Measurements from ENCODE around the gene ATP2A1. TPM values are rescaled to one million over a fixed set of nuclear protein-coding genes. Genes with fewer than 3 reads are reported as not detected.

ATP2A1 gene
- total RNA-seq, 1 experiment from 2014 or later = 2.9 TPM

DNA sequence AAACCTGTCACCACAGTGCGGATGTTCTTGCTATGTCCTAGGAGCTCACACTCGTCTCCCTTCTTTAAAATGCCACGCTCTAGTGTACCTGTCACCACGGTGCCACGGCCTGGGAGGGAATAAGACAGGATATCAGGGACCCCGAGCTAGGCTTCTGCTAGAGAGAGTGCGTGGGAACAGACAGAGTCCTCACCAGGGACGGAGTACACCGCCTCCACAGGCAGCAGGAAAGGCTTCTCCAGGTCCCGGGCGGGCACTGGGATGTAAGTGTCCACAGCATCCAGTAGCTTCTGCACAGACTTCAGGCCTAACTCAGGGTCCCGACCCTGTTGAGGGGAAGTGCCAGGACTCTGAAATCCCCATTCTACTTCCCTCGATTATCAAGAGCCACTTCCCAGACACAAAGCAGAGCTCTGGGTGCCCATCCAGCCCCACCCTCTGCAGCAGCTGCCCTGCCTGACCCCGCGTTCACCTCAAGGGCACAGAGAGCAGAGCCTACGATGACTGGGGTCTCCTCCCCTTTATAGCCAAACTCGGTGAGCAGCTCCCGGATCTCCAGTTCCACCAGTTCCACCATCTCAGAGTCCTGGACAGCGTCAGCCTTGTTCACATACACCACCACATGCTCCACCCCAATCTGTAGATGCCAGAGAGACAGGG, 33.9 kb upstream of the ATP2A1 start:
- DNase-seq (ENCODE audit: low read depth, low spot score) (no peak), ATAC-seq (no peak)
- TSS peak; percentile 91 for BruUV-seq (replicated peaks)
- TF ChIP-seq POLR2AphosphoS5 (IDR thresholded peaks at IDR 0.05; ENCODE audit: low read depth, low read length) (no peak), TCF7L2 (IDR thresholded peaks at IDR 0.05; ENCODE audit: low read depth, low read length) (no peak), SIN3A (IDR thresholded peaks at IDR 0.05; ENCODE audit: borderline replicate concordance, insufficient read depth, low read depth, low read length) (no peak)
- TF ChIP-seq, protein P1, sequence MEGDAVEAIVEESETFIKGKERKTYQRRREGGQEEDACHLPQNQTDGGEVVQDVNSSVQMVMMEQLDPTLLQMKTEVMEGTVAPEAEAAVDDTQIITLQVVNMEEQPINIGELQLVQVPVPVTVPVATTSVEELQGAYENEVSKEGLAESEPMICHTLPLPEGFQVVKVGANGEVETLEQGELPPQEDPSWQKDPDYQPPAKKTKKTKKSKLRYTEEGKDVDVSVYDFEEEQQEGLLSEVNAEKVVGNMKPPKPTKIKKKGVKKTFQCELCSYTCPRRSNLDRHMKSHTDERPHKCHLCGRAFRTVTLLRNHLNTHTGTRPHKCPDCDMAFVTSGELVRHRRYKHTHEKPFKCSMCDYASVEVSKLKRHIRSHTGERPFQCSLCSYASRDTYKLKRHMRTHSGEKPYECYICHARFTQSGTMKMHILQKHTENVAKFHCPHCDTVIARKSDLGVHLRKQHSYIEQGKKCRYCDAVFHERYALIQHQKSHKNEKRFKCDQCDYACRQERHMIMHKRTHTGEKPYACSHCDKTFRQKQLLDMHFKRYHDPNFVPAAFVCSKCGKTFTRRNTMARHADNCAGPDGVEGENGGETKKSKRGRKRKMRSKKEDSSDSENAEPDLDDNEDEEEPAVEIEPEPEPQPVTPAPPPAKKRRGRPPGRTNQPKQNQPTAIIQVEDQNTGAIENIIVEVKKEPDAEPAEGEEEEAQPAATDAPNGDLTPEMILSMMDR (IDR thresholded peaks at IDR 0.05) = no peak
- TF ChIP-seq, protein P2, sequence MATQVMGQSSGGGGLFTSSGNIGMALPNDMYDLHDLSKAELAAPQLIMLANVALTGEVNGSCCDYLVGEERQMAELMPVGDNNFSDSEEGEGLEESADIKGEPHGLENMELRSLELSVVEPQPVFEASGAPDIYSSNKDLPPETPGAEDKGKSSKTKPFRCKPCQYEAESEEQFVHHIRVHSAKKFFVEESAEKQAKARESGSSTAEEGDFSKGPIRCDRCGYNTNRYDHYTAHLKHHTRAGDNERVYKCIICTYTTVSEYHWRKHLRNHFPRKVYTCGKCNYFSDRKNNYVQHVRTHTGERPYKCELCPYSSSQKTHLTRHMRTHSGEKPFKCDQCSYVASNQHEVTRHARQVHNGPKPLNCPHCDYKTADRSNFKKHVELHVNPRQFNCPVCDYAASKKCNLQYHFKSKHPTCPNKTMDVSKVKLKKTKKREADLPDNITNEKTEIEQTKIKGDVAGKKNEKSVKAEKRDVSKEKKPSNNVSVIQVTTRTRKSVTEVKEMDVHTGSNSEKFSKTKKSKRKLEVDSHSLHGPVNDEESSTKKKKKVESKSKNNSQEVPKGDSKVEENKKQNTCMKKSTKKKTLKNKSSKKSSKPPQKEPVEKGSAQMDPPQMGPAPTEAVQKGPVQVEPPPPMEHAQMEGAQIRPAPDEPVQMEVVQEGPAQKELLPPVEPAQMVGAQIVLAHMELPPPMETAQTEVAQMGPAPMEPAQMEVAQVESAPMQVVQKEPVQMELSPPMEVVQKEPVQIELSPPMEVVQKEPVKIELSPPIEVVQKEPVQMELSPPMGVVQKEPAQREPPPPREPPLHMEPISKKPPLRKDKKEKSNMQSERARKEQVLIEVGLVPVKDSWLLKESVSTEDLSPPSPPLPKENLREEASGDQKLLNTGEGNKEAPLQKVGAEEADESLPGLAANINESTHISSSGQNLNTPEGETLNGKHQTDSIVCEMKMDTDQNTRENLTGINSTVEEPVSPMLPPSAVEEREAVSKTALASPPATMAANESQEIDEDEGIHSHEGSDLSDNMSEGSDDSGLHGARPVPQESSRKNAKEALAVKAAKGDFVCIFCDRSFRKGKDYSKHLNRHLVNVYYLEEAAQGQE (IDR thresholded peaks at IDR 0.05; ENCODE audit: insufficient read depth in 1 of 2, low read depth in 2 of 2, low read length in 1 of 2) = no peak
- CTCF ChIA-PET = no interaction called here
- Histone ChIP-seq H3K36me3 (ENCODE audit: control insufficient read depth, insufficient read depth, low read length) (peaks cover 3% of the 10 kb centered on the region), H3K4me1 (ENCODE audit: control insufficient read depth, insufficient read depth, low read length) (peaks cover 6% of the 10 kb centered on the region; the same call in 1 of the 2 replicates), H3K27me3 (ENCODE audit: control insufficient read depth, insufficient read depth, low read length) (no peaks in the 10 kb centered on the region), H3K9me3 (ENCODE audit: control insufficient read depth, insufficient read depth, low read depth, low read length) (no peaks in the 10 kb centered on the region), H3K27ac (ENCODE audit: low read length) (no peak overlapping the region), H3K4me3 (ENCODE audit: low read depth in 2 of 2, low read length in 2 of 2) (no peak overlapping the region)
- intact Hi-C loops (cut with micrococcal nuclease; ENCODE audit: unreplicated experiment) = loop anchor here (10.0 kb wide), 1 partner anchor 100 kb away; no protein-coding TSS in a partner anchor
- POLR2A ChIA-PET = interaction anchor here (0.6 kb wide), 1 partner anchor 8 kb away, joined by 6 read pairs; no protein-coding TSS in a partner anchor
- in situ Hi-C loops (cut with HindIII; ENCODE audit: low pct_unique_long_range_greater_than_20kb, low sequenced_read_pairs) = no loop called here

DNA sequence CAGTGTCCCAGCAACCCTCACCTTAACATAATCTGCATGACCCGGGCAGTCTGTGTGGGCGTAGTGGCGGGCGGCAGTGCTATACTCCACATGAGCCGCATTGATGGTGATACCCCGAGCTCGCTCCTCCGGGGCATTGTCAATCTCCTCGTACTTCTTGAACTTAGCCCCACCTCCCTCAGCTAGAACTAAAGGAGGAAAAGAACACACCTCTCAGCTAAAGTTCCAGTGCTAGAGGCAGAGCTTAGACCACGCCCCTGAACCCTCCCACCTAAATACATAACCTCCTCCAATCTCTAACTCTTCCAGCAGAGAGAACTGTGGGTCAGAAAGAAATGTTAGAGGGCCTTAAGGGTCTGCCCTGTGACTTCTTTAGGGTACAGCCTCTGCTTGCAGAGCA, 33.0 kb upstream of the ATP2A1 start:
- POLR2A ChIA-PET = interaction anchor here (0.5 to 0.6 kb wide), 2 partner anchors 18 to 73 kb away, joined by 3 to 7 read pairs; no protein-coding TSS in a partner anchor
- TF ChIP-seq, protein P2 (IDR thresholded peaks at IDR 0.05; ENCODE audit: insufficient read depth in 1 of 2, low read depth in 2 of 2, low read length in 1 of 2) = no peak
- in situ Hi-C loops (cut with HindIII; ENCODE audit: low pct_unique_long_range_greater_than_20kb, low sequenced_read_pairs) = no loop called here
- no peaks in the 10 kb centered on the region for H3K9me3 ChIP-seq (ENCODE audit: control insufficient read depth, insufficient read depth, low read depth, low read length)
- DNase-seq (ENCODE audit: low read depth, low spot score) = no peak
- CTCF ChIA-PET = interaction anchor here (1.1 kb wide), 1 partner anchor 100 kb away, joined by 3 read pairs; no protein-coding TSS in a partner anchor
- H3K36me3 ChIP-seq (ENCODE audit: control insufficient read depth, insufficient read depth, low read length) = peaks cover 3% of the 10 kb centered on the region
- ATAC-seq = 0 out of 2 replicates have a peak, but pooled peaks have one; percentile 19
- H3K27me3 ChIP-seq (ENCODE audit: control insufficient read depth, insufficient read depth, low read length) = no peaks in the 10 kb centered on the region
- H3K27ac ChIP-seq (ENCODE audit: low read length) = peak overlapping the region; percentile 87
- intact Hi-C loops (cut with micrococcal nuclease; ENCODE audit: unreplicated experiment) = loop anchor here (10.0 kb wide), 1 partner anchor 100 kb away; no protein-coding TSS in a partner anchor
- no TSS peak for BruUV-seq (replicated peaks)
- H3K4me3 ChIP-seq (ENCODE audit: low read depth in 2 of 2, low read length in 2 of 2) = peak overlapping the region; percentile 94 to 97
- peaks cover 6% of the 10 kb centered on the region; the same call in 1 of the 2 replicates for H3K4me1 ChIP-seq (ENCODE audit: control insufficient read depth, insufficient read depth, low read length)

Measured in Panc1 (cell line).